GM23338 (cell line): ENCODE results near the gene INPP4A. TPM values are rescaled to one million over a fixed set of nuclear protein-coding genes. Genes with fewer than 3 reads are reported as not detected.

Experiments
- ATAC-seq: fragments of 200-7000 bp; cut with Tn5 transposase; 3 replicates; pipeline ENCODE4 v1.9.1; 2020
- DNase-seq: peaks from one replicate; pipeline ENCODE4 v3.0.0-alpha.2; 2015; ENCODE audit warnings: low spot score
- H2AFZ ChIP-seq: fragments of 200-600 bp; sonication (generic); 2 replicates; pipeline ENCODE4 v1.8.0; 2016; ENCODE audit warnings: antibody characterized with exemption, mild to moderate bottlenecking, moderate library complexity
- H3F3A ChIP-seq: fragments of 200-600 bp; sonication (generic); replicated peaks from 2 replicates; pipeline ENCODE4 v1.8.0; 2017; ENCODE audit warnings: antibody characterized with exemption, mixed run types, low read depth
- H3K27ac ChIP-seq: fragments of 200-600 bp; sonication (generic); 2 replicates; pipeline ENCODE4 v1.6.1; 2016; ENCODE audit warnings: low read depth
- H3K27me3 ChIP-seq: fragments of 200-600 bp; sonication (generic); 2 replicates; pipeline ENCODE4 v1.8.0; 2016; ENCODE audit warnings: mild to moderate bottlenecking, mixed run types, moderate library complexity; ENCODE audit not compliant: insufficient read depth
- H3K36me3 ChIP-seq: fragments of 200-600 bp; sonication (generic); 2 replicates; pipeline ENCODE4 v1.8.0; 2016; ENCODE audit warnings: mild to moderate bottlenecking; ENCODE audit not compliant: insufficient read depth
- H3K4me1 ChIP-seq: fragments of 200-600 bp; sonication (generic); 2 replicates; pipeline ENCODE4 v1.8.0; 2016; ENCODE audit warnings: mild to moderate bottlenecking, moderate library complexity; ENCODE audit not compliant: insufficient read depth
- H3K4me2 ChIP-seq: fragments of 200-600 bp; sonication (generic); 2 replicates; pipeline ENCODE4 v1.7.1; 2017; ENCODE audit warnings: mixed run types
- H3K4me3 ChIP-seq: fragments of 200-600 bp; sonication (generic); 2 replicates; pipeline ENCODE4 v1.6.1; 2016; ENCODE audit warnings: mixed run types
- H3K79me2 ChIP-seq: fragments of 200-600 bp; sonication (generic); replicated peaks from 2 replicates; pipeline ENCODE4 v1.8.0; 2017; ENCODE audit warnings: mild to moderate bottlenecking; ENCODE audit not compliant: insufficient read depth
- H3K9me2 ChIP-seq: fragments of 200-600 bp; sonication (generic); 2 replicates; pipeline ENCODE4 v1.8.0; 2017; ENCODE audit not compliant: insufficient read depth
- H4K20me1 ChIP-seq: fragments of 200-600 bp; sonication (generic); replicated peaks from 2 replicates; pipeline ENCODE4 v1.8.0; 2017; ENCODE audit warnings: mild to moderate bottlenecking; ENCODE audit not compliant: insufficient read depth
- H3K27ac Mint-ChIP-seq: 2 replicates; pipeline ENCODE4 v1.8.0; 2020; ENCODE audit warnings: inconsistent platforms, mild to moderate bottlenecking, moderate library complexity, mixed read lengths
- H3K27me3 Mint-ChIP-seq: 3 replicates; pipeline ENCODE4 v1.8.0; 2022; ENCODE audit warnings: low read depth, mild to moderate bottlenecking, moderate library complexity, mixed read lengths, inconsistent platforms; ENCODE audit not compliant: insufficient read depth, poor library complexity
- H3K36me3 Mint-ChIP-seq: 3 replicates; pipeline ENCODE4 v1.8.0; 2021; ENCODE audit warnings: low read depth, mild to moderate bottlenecking, inconsistent platforms, moderate library complexity, mixed read lengths
- H3K4me1 Mint-ChIP-seq: 3 replicates; pipeline ENCODE4 v1.8.0; 2020; ENCODE audit warnings: mild to moderate bottlenecking, inconsistent platforms, mixed read lengths
- H3K4me3 Mint-ChIP-seq: 3 replicates; pipeline ENCODE4 v1.8.0; 2021; ENCODE audit warnings: moderate library complexity, mild to moderate bottlenecking, inconsistent platforms, mixed read lengths
- H3K9me3 Mint-ChIP-seq: 3 replicates; pipeline ENCODE4 v1.8.0; 2020; ENCODE audit warnings: moderate library complexity, mild to moderate bottlenecking, inconsistent platforms, mixed read lengths
- CREB1 ChIP-seq: fragments of 250-450 bp; sonication (Bioruptor Pico); IDR thresholded peaks from 2 replicates; pipeline ENCODE4 v1.5.0; 2020; ENCODE audit warnings: low read depth, mild to moderate bottlenecking, moderate library complexity
- CTCF ChIP-seq, 2 experiments: fragments of 200-600 bp in 1 of 2; sonication (generic) in 1 of 2; conservative IDR thresholded peaks; 2 replicates each; pipeline versions ENCODE4 v1.5.1 to v1.6.1; 2016 to 2017; ENCODE audit warnings: antibody characterized with exemption in 2 of 2, low read depth in 2 of 2, mild to moderate bottlenecking in 2 of 2, moderate library complexity in 1 of 2
- ETS1 ChIP-seq: IDR thresholded peaks from 2 replicates; pipeline ENCODE4 v1.6.1; 2016; ENCODE audit warnings: antibody characterized with exemption
- EZH2 ChIP-seq: fragments of 200-600 bp; sonication (generic); IDR thresholded peaks from one replicate; pipeline ENCODE4 v1.8.0; 2017; ENCODE audit warnings: antibody characterized with exemption, mild to moderate bottlenecking, low read depth; ENCODE audit not compliant: unreplicated experiment
- EZH2phosphoT487 ChIP-seq: fragments of 200-600 bp; sonication (generic); IDR thresholded peaks from one replicate; pipeline ENCODE4 v1.8.1; 2018; ENCODE audit warnings: antibody characterized with exemption; ENCODE audit not compliant: unreplicated experiment
- JUNB ChIP-seq: IDR thresholded peaks from one replicate; pipeline ENCODE4 v1.6.1; 2016; ENCODE audit warnings: antibody characterized with exemption; ENCODE audit not compliant: unreplicated experiment
- STAT1 ChIP-seq: IDR thresholded peaks from one replicate; pipeline ENCODE4 v1.6.1; 2016; ENCODE audit warnings: antibody characterized with exemption; ENCODE audit not compliant: unreplicated experiment
- ZNF114 ChIP-seq: fragments of 250-450 bp; sonication (Bioruptor Pico); IDR thresholded peaks from 2 replicates; pipeline ENCODE4 v1.5.0; 2020; ENCODE audit warnings: mild to moderate bottlenecking, moderate library complexity
- ZNF331 ChIP-seq: fragments of 250-450 bp; sonication (Bioruptor Pico); IDR thresholded peaks from 2 replicates; pipeline ENCODE4 v1.5.0; 2020; ENCODE audit warnings: low read depth, mild to moderate bottlenecking, moderate library complexity
- ZNF462 ChIP-seq: fragments of 250-450 bp; sonication (Bioruptor Pico); IDR thresholded peaks from 2 replicates; pipeline ENCODE4 v1.5.0; 2020; ENCODE audit warnings: mild to moderate bottlenecking, moderate library complexity
- polyA plus RNA-seq: library from polyadenylated mRNA; unstranded; fragments of >200 nt; fragmentation: Nextera tagmentation; extraction: Ambion mirVana; gene quantifications from 2 replicates; pipeline ENCODE4 v1.2.1, GENCODE V29; 2016
- total RNA-seq: library from RNA; depleted of rRNA; stranded (reverse); fragments of >200 nt; shearing (Covaris generic); gene quantifications from 2 replicates; pipeline ENCODE4 v1.2.3, GENCODE V29; 2014

Gene INPP4A
- total and polyA plus RNA-seq, 2 experiments from 2014 or later, result 8.5 to 36.9 TPM

- H3K4me1 Mint-ChIP-seq, result no peaks in the 10 kb centered on the region
- Histone ChIP-seq H3K36me3 (no peaks in the 10 kb centered on the region), H3K4me3 (no peak overlapping the region), H3K4me1 (no peaks in the 10 kb centered on the region), H4K20me1 (no peaks in the 10 kb centered on the region; the same call in 1 of the 2 replicates), H3K9me2 (no peaks in the 10 kb centered on the region), H3K27ac (no peak overlapping the region), H3F3A (no peaks in the 10 kb centered on the region), H3K27me3 (no peaks in the 10 kb centered on the region), H3K4me2 (no peak overlapping the region), H2AFZ (no peak overlapping the region), H3K79me2 (no peaks in the 10 kb centered on the region)
- no peak overlapping the region for H3K27ac Mint-ChIP-seq
- H3K27me3 Mint-ChIP-seq, result peaks cover 1% of the 10 kb centered on the region
- peaks cover 13% of the 10 kb centered on the region for H3K36me3 Mint-ChIP-seq
- DNase-seq (no peak), ATAC-seq (no peak)
- peaks cover 4% of the 10 kb centered on the region; the same call in 1 of the 3 replicates for H3K9me3 Mint-ChIP-seq
- no peak overlapping the region for H3K4me3 Mint-ChIP-seq
- TF ChIP-seq ZNF114 (CRISPR knock-in tag) (no peak), EZH2 (no peak), EZH2phosphoT487 (no peak), STAT1 (no peak), CTCF (conservative IDR thresholded peaks at IDR 0.05; ENCODE audit: low read depth in 2 of 2) (no peak), CREB1 (CRISPR knock-in tag) (no peak)
These were observed 88.1 kb downstream of the INPP4A start for GRCh38 chr2:98532756-98533155.

GRCh38 chr2:98533547-98533946 is 88.9 kb downstream of the INPP4A start:
- no peaks in the 10 kb centered on the region for H3F3A ChIP-seq
- peaks cover 9% of the 10 kb centered on the region for H3K36me3 Mint-ChIP-seq
- no peaks in the 10 kb centered on the region for H3K79me2 ChIP-seq
- H4K20me1 ChIP-seq, result no peaks in the 10 kb centered on the region; the same call in 1 of the 2 replicates
- no peak overlapping the region for H3K27ac ChIP-seq
- no peak overlapping the region for H3K4me3 ChIP-seq
- H3K4me3 Mint-ChIP-seq, result no peak overlapping the region
- no peaks in the 10 kb centered on the region for H3K9me2 ChIP-seq
- peaks cover 3% of the 10 kb centered on the region for H3K27me3 Mint-ChIP-seq
- H3K27me3 ChIP-seq, result no peaks in the 10 kb centered on the region
- H3K4me1 ChIP-seq, result no peaks in the 10 kb centered on the region
- H3K36me3 ChIP-seq, result no peaks in the 10 kb centered on the region
- ATAC-seq (no peak), DNase-seq (no peak)
- no peak overlapping the region for H3K27ac Mint-ChIP-seq
- no peak overlapping the region for H2AFZ ChIP-seq
- no peaks in the 10 kb centered on the region for H3K9me3 Mint-ChIP-seq
- H3K4me1 Mint-ChIP-seq, result no peaks in the 10 kb centered on the region
- H3K4me2 ChIP-seq, result no peak overlapping the region
- TF ChIP-seq CTCF (conservative IDR thresholded peaks at IDR 0.05; ENCODE audit: low read depth in 2 of 2) (no peak), CREB1 (CRISPR knock-in tag) (no peak), JUNB (no peak), ZNF114 (CRISPR knock-in tag) (no peak), EZH2phosphoT487 (no peak), ZNF331 (CRISPR knock-in tag) (no peak), ZNF462 (CRISPR knock-in tag) (no peak), EZH2 (no peak), ETS1 (no peak)
